Suppressor macrophage (primary cell): Measurements from ENCODE around the gene LRRC7.
"Not testable (repeated sequence)": the region's sequence is repeated elsewhere in the genome, so short reads cannot be mapped to it uniquely, and the experiment has no call there.

ENCODE experiments used
- DNase-seq, 4 experiments: peaks; one replicate each; pipeline ENCODE4 v3.0.0-alpha.2; 2020 to 2022

The LRRC7 gene

GRCh38 chr1:69777423-69777822, 209.7 kb downstream of the LRRC7 start:
- DNase-seq, result no peak

GRCh38 chr1:69777971-69778370, 210.2 kb downstream of the LRRC7 start:
- no peak for DNase-seq

GRCh38 chr1:69787151-69787550, 219.4 kb downstream of the LRRC7 start:
- DNase-seq, result no peak

GRCh38 chr1:69791311-69791710, 223.6 kb downstream of the LRRC7 start:
- DNase-seq, result no peak

- DNase-seq, result no peak
Observed at GRCh38 chr1:69794831-69795230, 227.1 kb downstream of the LRRC7 start.

- no peak for DNase-seq
Observed at GRCh38 chr1:69814926-69815325, 247.2 kb downstream of the LRRC7 start.

GRCh38 chr1:69824932-69825331, 257.2 kb downstream of the LRRC7 start:
- DNase-seq, result no peak

GRCh38 chr1:69827732-69828131, 260.0 kb downstream of the LRRC7 start:
- no peak for DNase-seq

- no peak for DNase-seq
Observed at GRCh38 chr1:69833536-69833935, 265.8 kb downstream of the LRRC7 start.

GRCh38 chr1:69834336-69834735, 266.6 kb downstream of the LRRC7 start:
- DNase-seq, result no peak

GRCh38 chr1:69835955-69836354, 268.2 kb downstream of the LRRC7 start:
- DNase-seq, result no peak

GRCh38 chr1:69836971-69837636, 269.4 kb downstream of the LRRC7 start:
- no peak for DNase-seq

- DNase-seq, result no peak
Observed at GRCh38 chr1:69842326-69842725, 274.6 kb downstream of the LRRC7 start.

GRCh38 chr1:69845655-69846054, 277.9 kb downstream of the LRRC7 start:
- DNase-seq, result no peak

- no peak for DNase-seq
Observed at GRCh38 chr1:69846267-69846666, 278.5 kb downstream of the LRRC7 start.

GRCh38 chr1:69847670-69848069, 279.9 kb downstream of the LRRC7 start:
- DNase-seq, result no peak

GRCh38 chr1:69852151-69852550, 284.4 kb downstream of the LRRC7 start:
- DNase-seq, result no peak

GRCh38 chr1:69852706-69853105, 285.0 kb downstream of the LRRC7 start:
- no peak for DNase-seq

GRCh38 chr1:69858534-69858933, 290.8 kb downstream of the LRRC7 start:
- no peak for DNase-seq

GRCh38 chr1:69861641-69862040, 293.9 kb downstream of the LRRC7 start:
- no peak for DNase-seq

GRCh38 chr1:69862906-69863305, 295.2 kb downstream of the LRRC7 start:
- no peak for DNase-seq

GRCh38 chr1:69863704-69864103, 296.0 kb downstream of the LRRC7 start:
- no peak for DNase-seq

- DNase-seq, result no peak
Observed at GRCh38 chr1:69871412-69871811, 303.7 kb downstream of the LRRC7 start.

- DNase-seq, result no peak
Observed at GRCh38 chr1:69878338-69878737, 310.6 kb downstream of the LRRC7 start.

GRCh38 chr1:69888016-69888415, 320.3 kb downstream of the LRRC7 start:
- not testable (repeated sequence) for DNase-seq
